B cell (primary cell): ENCODE measurements around the gene CYB5B. TPM values are rescaled to one million over a fixed set of nuclear protein-coding genes. Genes with fewer than 3 reads are reported as not detected.
A peak's percentile ranks its signal among the peaks of the same experiment; 100 is the strongest.

Experiments
- ATAC-seq: fragments of 200-7000 bp; cut with Tn5 transposase; one replicate; pipeline ENCODE4 v1.10.0; 2021; ENCODE audit warnings: low read depth, mild to moderate bottlenecking, moderate number of reproducible peaks, moderate library complexity
- CTCF ChIA-PET: fragments of 350-600 bp; sonication (Branson Sonifier 250); formaldehyde crosslinking; loops from one replicate; lab custom pipeline; 2021; ENCODE audit warnings: antibody characterized with exemption, inconsistent platforms; lab: Charles Lee
- POLR2A ChIA-PET: fragments of 350-600 bp; sonication (Branson Sonifier 250); formaldehyde crosslinking; loops from one replicate; lab custom pipeline; 2021; ENCODE audit warnings: antibody characterized with exemption; lab: Charles Lee
- DNase-seq: peaks from one replicate; pipeline ENCODE4 v3.0.0; 2013
- H2AFZ ChIP-seq: 2 replicates; pipeline ENCODE4 v1.6.1; 2012; ENCODE audit warnings: mild to moderate bottlenecking, low read depth, low read length; ENCODE audit not compliant: insufficient read depth, poor library complexity, severe bottlenecking
- H3K27ac ChIP-seq, 2 donors: 1 replicate in 1 of 2; 2 replicates in 1 of 2; pipeline ENCODE4 v1.5.1; 2012 to 2013; ENCODE audit warnings: low read length in 2 of 2, mild to moderate bottlenecking in 2 of 2, moderate library complexity in 1 of 2
- H3K27me3 ChIP-seq, 4 experiments: fragments of 200-600 bp in 1 of 4; sonication (generic) in 1 of 4; replicated peaks in 1 of 4; 1 replicate in 2 of 4; 2 replicates in 2 of 4; pipeline versions ENCODE4 v1.6.1 to v1.7.0; 2013 to 2016; ENCODE audit warnings: low read length in 3 of 4, mild to moderate bottlenecking in 2 of 4, mixed read lengths in 1 of 4, moderate library complexity in 1 of 4; ENCODE audit not compliant: insufficient read depth in 4 of 4, control insufficient read depth in 3 of 4; ENCODE audit errors: control extremely low read depth in 1 of 4
- H3K36me3 ChIP-seq, 2 experiments: replicated peaks in 1 of 2; 1 replicate in 1 of 2; 2 replicates in 1 of 2; pipeline versions ENCODE4 v1.6.1 to v1.7.1; 2013; ENCODE audit warnings: low read length in 1 of 2; ENCODE audit not compliant: insufficient read depth in 2 of 2, control insufficient read depth in 1 of 2; ENCODE audit errors: control extremely low read depth in 1 of 2, extremely low read depth in 1 of 2
- H3K4me1 ChIP-seq, 2 donors: fragments of 200-600 bp in 1 of 2; sonication (generic) in 1 of 2; 1 replicate in 1 of 2; 2 replicates in 1 of 2; pipeline versions ENCODE4 v1.5.1 to v1.6.1; 2013 to 2017; ENCODE audit warnings: low read length in 2 of 2; ENCODE audit not compliant: control insufficient read depth in 2 of 2, insufficient read depth in 2 of 2
- H3K4me2 ChIP-seq: replicated peaks from 2 replicates; pipeline ENCODE3; 2012; ENCODE audit warnings: mild to moderate bottlenecking, low read depth, low read length; ENCODE audit not compliant: poor library complexity, severe bottlenecking
- H3K4me3 ChIP-seq, 5 experiments: fragments of 200-600 bp in 1 of 5; sonication (generic) in 1 of 5; 1 replicate in 3 of 5; 2 replicates in 2 of 5; pipeline versions ENCODE4 v1.5.1 to v1.7.0; 2011 to 2016; ENCODE audit warnings: low read length in 4 of 5, mild to moderate bottlenecking in 4 of 5, low read depth in 2 of 5, control low read depth in 1 of 5, moderate library complexity in 1 of 5; ENCODE audit not compliant: insufficient read depth in 1 of 5; ENCODE audit errors: control extremely low read depth in 1 of 5, extremely low read depth in 1 of 5
- H3K79me2 ChIP-seq: fragments of 200-600 bp; sonication (generic); one replicate; pipeline ENCODE4 v1.6.0; 2016; ENCODE audit warnings: low read length; ENCODE audit not compliant: control insufficient read depth, insufficient read depth
- H3K9ac ChIP-seq: fragments of 200-600 bp; sonication (generic); 2 replicates; pipeline ENCODE4 v1.6.1; 2017; ENCODE audit warnings: mild to moderate bottlenecking, low read length, moderate library complexity
- H3K9me3 ChIP-seq, 3 donors: one replicate each; pipeline versions ENCODE4 v1.6.1 to v1.7.1; 2013; ENCODE audit warnings: low read length in 2 of 3; ENCODE audit not compliant: control insufficient read depth in 2 of 3, insufficient read depth in 1 of 3; ENCODE audit errors: control extremely low read depth in 1 of 3
- H4K20me1 ChIP-seq: 2 replicates; pipeline ENCODE4 v1.6.0; 2012; ENCODE audit warnings: mild to moderate bottlenecking, low read length; ENCODE audit not compliant: insufficient read depth, control insufficient read depth, poor library complexity, severe bottlenecking
- H3K27ac Mint-ChIP-seq: one replicate; pipeline ENCODE4 v1.8.0; 2021; ENCODE audit warnings: mixed read lengths
- H3K27me3 Mint-ChIP-seq: one replicate; pipeline ENCODE4 v1.8.0; 2021; ENCODE audit warnings: mixed read lengths
- H3K4me1 Mint-ChIP-seq: one replicate; pipeline ENCODE4 v1.8.0; 2021; ENCODE audit warnings: mixed read lengths
- H3K4me3 Mint-ChIP-seq: one replicate; pipeline ENCODE4 v1.8.0; 2021; ENCODE audit warnings: mixed read lengths
- H3K9me3 Mint-ChIP-seq: one replicate; pipeline ENCODE4 v1.8.0; 2022; ENCODE audit warnings: mixed read lengths; ENCODE audit not compliant: insufficient read depth
- EZH2 ChIP-seq: IDR thresholded peaks from 2 replicates; pipeline ENCODE4 v1.6.1; 2012; ENCODE audit warnings: borderline replicate concordance, low read depth, mild to moderate bottlenecking, moderate library complexity, low read length; ENCODE audit not compliant: insufficient read depth, poor library complexity, severe bottlenecking
- WGBS: methylation state at CpG from one replicate; pipeline ENCODE4 v1.1.5; 2013; ENCODE audit warnings: missing lambda C conversion rate; ENCODE audit not compliant: insufficient coverage; 5-methylcytosine and 5-hydroxymethylcytosine counted together
- intact Hi-C: fragments of 100-400 bp; cut with micrococcal nuclease; formaldehyde crosslinking; loops from one replicate; pipeline ENCODE4 v1.10.0; 2022
- polyA plus RNA-seq: library from polyadenylated mRNA; depleted of rRNA; stranded (reverse); fragments of >200 nt; gene quantifications from 2 replicates; pipeline ENCODE4 v1.2.3, GENCODE V29; 2012
- total RNA-seq, 2 donors: library from RNA; stranded (reverse); fragments of 120-200 nt in 1 of 2; gene quantifications; 1 replicate in 1 of 2; 2 replicates in 1 of 2; pipeline versions ENCODE4 v1.2.3 to v1.2.4, GENCODE V29; 2013 to 2022
- TF ChIP-seq, protein P1 (sequence below): fragments of 200-600 bp; IDR thresholded peaks from one replicate; pipeline ENCODE4 v1.8.0; 2022; ENCODE audit warnings: antibody characterized with exemption, mild to moderate bottlenecking

Gene CYB5B
- total and polyA plus RNA-seq, 2 donors (not counting 1 experiment from before 2014, with no cell fraction given), result 21.5 to 64.7 TPM

DNA sequence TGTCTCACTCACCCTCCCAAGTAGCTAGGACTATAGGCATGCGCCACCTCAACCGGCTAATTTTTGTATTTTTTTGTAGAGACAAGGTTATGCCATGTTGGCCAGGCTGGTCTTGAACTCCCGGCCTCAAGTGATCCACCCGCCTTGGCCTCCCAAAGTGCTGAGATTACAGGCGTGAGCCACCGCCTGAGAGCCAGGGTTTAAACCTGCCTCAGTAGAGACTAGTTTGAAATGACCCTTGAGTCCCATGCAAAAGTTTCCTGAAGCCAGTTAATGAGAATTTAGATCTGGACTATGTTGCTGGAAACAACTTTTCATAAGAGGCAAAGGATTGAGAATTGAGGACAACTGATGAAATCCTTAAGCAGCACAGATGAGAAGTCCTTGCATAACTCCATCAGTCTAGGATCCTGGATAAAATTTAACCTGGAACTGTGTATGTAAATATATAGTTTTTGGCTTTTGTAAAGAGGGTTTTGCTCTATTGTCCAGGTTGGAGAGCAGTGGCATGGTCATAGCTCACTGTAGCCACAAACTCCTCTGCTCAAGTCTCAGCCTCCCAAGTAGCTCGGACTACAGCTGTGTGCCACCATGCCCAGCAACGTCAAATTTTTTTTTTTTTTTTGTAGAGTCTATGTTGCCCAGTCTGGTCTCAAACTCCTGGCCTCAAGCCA is 43.2 kb downstream of the CYB5B start:
- CTCF ChIA-PET, result interaction anchor here (0.6 kb wide), 1 partner anchor 20 kb away, joined by 3 read pairs; no protein-coding TSS in a partner anchor
- H3K4me1 ChIP-seq, result peaks cover 33 to 37% of the 10 kb centered on the region in 2 donors
- Mint-ChIP-seq H3K4me1 (peaks cover 44% of the 10 kb centered on the region), H3K27me3 (no peaks in the 10 kb centered on the region), H3K4me3 (no peak overlapping the region), H3K27ac (no peak overlapping the region), H3K9me3 (no peaks in the 10 kb centered on the region)
- H4K20me1 ChIP-seq, result no peaks in the 10 kb centered on the region
- WGBS, result 81% methylated on average over 4 of the region's 8 CpGs
- peaks cover 0 to 10% of the 10 kb centered on the region in 2 experiments for H3K36me3 ChIP-seq
- no peaks in the 10 kb centered on the region for H3K27me3 ChIP-seq
- no peak overlapping the region for H3K4me3 ChIP-seq
- no peak overlapping the region for H2AFZ ChIP-seq
- no peak overlapping the region for H3K4me2 ChIP-seq
- H3K27ac ChIP-seq, result no peak overlapping the region
- no peaks in the 10 kb centered on the region for H3K79me2 ChIP-seq
- ATAC-seq (no peak), DNase-seq (no peak)
- peaks cover 0 to 6% (median 0%) of the 10 kb centered on the region in 3 donors for H3K9me3 ChIP-seq
- TF ChIP-seq EZH2, result no peak
- TF ChIP-seq, protein P1, sequence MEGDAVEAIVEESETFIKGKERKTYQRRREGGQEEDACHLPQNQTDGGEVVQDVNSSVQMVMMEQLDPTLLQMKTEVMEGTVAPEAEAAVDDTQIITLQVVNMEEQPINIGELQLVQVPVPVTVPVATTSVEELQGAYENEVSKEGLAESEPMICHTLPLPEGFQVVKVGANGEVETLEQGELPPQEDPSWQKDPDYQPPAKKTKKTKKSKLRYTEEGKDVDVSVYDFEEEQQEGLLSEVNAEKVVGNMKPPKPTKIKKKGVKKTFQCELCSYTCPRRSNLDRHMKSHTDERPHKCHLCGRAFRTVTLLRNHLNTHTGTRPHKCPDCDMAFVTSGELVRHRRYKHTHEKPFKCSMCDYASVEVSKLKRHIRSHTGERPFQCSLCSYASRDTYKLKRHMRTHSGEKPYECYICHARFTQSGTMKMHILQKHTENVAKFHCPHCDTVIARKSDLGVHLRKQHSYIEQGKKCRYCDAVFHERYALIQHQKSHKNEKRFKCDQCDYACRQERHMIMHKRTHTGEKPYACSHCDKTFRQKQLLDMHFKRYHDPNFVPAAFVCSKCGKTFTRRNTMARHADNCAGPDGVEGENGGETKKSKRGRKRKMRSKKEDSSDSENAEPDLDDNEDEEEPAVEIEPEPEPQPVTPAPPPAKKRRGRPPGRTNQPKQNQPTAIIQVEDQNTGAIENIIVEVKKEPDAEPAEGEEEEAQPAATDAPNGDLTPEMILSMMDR, result no peak
- no peak overlapping the region for H3K9ac ChIP-seq
- intact Hi-C loops, result no loop called here
- POLR2A ChIA-PET, result no interaction called here

DNA sequence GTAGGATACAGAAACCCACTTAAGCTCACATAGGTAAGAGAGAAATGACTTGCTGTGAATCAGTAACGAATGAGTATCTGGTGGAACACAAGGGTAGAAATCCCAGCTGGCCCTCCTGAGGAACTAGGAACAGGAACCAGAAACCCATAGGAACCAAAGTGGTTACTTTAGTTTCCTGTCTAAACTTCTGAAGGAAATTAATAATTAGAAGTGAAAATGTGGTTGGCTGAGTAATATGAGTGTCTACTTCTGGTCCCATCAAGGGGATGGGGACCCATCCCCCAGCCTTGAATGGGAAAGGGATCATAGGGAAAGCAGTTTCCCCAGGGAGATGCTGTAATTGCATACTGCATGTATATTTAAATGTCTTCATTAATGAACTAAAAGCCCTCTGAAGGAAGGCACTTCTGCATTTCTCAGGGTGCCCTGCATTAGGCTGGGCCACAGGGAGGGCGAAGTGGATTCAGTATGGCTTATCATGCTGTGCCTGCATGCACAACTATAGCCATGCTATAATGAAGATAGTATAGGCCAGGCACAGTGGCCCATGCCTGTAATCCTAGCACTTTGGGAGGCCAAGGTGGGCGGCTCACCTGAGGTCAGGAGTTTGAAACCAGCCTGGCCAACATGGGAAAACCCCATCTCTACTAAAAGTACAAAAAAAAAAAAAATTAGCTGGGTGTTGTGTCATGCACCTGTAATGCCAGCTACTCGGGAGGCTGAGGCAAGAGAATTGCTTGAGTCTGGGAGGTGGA is 45.6 kb downstream of the CYB5B start:
- Histone ChIP-seq H3K36me3 (no peaks in the 10 kb centered on the region), H4K20me1 (no peaks in the 10 kb centered on the region), H3K4me3 (no peak overlapping the region), H3K79me2 (no peaks in the 10 kb centered on the region), H3K4me1 (peaks cover 28 to 32% of the 10 kb centered on the region in 2 donors), H3K9ac (no peak overlapping the region), H2AFZ (no peak overlapping the region), H3K27ac (no peak overlapping the region), H3K4me2 (peak overlapping the region; percentile 58), H3K9me3 (peaks cover 0 to 6% (median 0%) of the 10 kb centered on the region in 3 donors), H3K27me3 (no peaks in the 10 kb centered on the region)
- intact Hi-C loops, result no loop called here
- Mint-ChIP-seq H3K9me3 (no peaks in the 10 kb centered on the region), H3K27me3 (no peaks in the 10 kb centered on the region), H3K4me1 (peaks cover 37% of the 10 kb centered on the region), H3K27ac (peak overlapping the region; percentile 42), H3K4me3 (peak overlapping the region; percentile 47)
- ATAC-seq (peak; percentile 24), DNase-seq (peak; percentile 29)
- WGBS, result 50% methylated on average over 2 of the region's 4 CpGs
- CTCF ChIA-PET, result no interaction called here
- POLR2A ChIA-PET, result no interaction called here
- TF ChIP-seq, protein P1, result no peak
- TF ChIP-seq EZH2, result no peak
